ENCODE measurements around the gene SH3RF3.

SH3RF3 gene

DNA sequence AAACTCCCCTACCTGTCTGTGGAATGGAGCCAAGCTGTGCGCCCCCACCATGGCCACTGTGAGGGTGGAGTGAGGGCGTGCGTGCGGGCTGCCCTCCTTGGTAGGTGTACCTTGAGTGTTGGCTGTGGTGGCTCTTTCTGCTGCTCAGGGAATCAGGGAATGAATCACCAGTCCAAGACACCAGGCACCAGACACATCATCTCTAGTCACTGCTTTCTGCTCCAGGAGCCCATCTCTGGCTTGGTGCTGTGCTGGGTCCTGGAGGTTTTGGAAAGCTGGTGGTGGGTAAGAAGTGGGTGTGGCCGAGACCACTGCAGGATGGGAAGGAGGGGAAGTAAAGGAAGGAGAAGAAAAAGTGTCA, 274.8 kb downstream of the SH3RF3 start:
- no peak for DNase-seq (ENCODE audit: low read depth)
- no peak overlapping the region for H3K4me3 ChIP-seq (ENCODE audit: control insufficient read depth, low read depth, low read length)
- TF ChIP-seq, protein P1, sequence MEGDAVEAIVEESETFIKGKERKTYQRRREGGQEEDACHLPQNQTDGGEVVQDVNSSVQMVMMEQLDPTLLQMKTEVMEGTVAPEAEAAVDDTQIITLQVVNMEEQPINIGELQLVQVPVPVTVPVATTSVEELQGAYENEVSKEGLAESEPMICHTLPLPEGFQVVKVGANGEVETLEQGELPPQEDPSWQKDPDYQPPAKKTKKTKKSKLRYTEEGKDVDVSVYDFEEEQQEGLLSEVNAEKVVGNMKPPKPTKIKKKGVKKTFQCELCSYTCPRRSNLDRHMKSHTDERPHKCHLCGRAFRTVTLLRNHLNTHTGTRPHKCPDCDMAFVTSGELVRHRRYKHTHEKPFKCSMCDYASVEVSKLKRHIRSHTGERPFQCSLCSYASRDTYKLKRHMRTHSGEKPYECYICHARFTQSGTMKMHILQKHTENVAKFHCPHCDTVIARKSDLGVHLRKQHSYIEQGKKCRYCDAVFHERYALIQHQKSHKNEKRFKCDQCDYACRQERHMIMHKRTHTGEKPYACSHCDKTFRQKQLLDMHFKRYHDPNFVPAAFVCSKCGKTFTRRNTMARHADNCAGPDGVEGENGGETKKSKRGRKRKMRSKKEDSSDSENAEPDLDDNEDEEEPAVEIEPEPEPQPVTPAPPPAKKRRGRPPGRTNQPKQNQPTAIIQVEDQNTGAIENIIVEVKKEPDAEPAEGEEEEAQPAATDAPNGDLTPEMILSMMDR (IDR thresholded peaks at IDR 0.05; ENCODE audit: control insufficient read depth, insufficient read depth, low read depth, low read length, missing control alignments) = no peak

GRCh38 chr2:109404681-109405080, 275.7 kb downstream of the SH3RF3 start:
- no peak for DNase-seq (ENCODE audit: low read depth)
- no peak overlapping the region for H3K4me3 ChIP-seq (ENCODE audit: control insufficient read depth, low read depth, low read length)
- TF ChIP-seq, protein P1 (IDR thresholded peaks at IDR 0.05; ENCODE audit: control insufficient read depth, insufficient read depth, low read depth, low read length, missing control alignments) = no peak

DNA sequence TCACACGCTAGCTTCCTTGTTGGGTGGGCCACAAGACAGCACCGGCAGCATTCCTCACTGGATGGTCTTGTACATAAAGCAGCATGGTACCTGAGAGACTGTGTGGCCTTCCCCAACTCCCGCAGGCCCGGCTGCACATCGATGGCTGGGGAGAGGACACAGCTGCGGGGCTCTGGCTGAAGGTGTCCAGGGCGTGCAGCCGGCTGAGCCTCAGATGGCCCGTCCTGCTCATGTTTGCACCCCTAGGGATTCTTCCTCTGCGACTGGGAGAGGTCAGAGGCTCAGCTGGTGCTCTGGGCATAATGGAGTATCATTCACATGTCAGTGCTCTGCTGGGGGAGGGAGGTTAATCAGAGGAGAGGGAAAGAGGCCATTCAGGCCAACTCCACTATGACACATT, 276.9 kb downstream of the SH3RF3 start:
- no peak overlapping the region for H3K4me3 ChIP-seq (ENCODE audit: control insufficient read depth, low read depth, low read length)
- TF ChIP-seq, protein P1 (IDR thresholded peaks at IDR 0.05; ENCODE audit: control insufficient read depth, insufficient read depth, low read depth, low read length, missing control alignments) = no peak
- DNase-seq (ENCODE audit: low read depth) = no peak

GRCh38 chr2:109406301-109406700, 277.3 kb downstream of the SH3RF3 start:
- no peak overlapping the region for H3K4me3 ChIP-seq (ENCODE audit: control insufficient read depth, low read depth, low read length)
- no peak for DNase-seq (ENCODE audit: low read depth)
- TF ChIP-seq, protein P1 (IDR thresholded peaks at IDR 0.05; ENCODE audit: control insufficient read depth, insufficient read depth, low read depth, low read length, missing control alignments) = no peak

DNA sequence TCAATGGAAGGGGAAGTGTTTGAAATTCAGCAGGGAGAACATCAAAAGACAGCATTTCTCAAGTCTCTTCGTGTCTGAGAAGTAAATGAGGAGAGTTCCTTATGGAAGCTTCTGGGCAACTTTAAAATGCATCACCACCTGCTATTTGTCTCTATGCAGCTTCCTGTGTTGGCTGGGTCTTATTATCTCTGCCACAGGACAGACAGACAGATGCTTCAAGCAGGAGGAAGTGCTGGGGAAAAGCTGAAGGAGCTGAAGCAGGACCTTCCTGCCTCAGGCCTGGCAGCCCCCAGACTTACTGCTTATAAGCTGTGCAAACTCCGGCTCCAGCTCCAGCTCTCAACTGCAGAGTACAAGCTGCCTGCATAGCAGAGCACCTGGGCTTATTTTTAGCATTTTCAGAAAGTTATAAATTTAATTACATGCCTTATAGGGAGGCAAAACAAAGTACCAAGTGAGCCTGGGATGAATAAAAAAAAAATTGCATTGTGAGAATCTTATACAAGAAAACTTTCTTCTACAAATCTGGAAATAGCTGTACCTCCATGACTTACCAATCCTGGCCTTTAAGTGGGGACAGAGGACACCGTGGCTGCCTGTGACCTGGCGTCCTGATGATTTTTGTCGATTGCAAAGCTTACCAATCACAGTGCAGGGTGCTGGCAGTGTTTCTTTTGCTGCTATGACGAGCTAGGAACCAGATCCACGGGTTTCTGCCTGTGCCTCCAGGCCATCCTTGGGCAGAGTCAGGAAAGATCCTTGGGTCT, 278.5 kb downstream of the SH3RF3 start:
- TF ChIP-seq, protein P1 (IDR thresholded peaks at IDR 0.05; ENCODE audit: control insufficient read depth, insufficient read depth, low read depth, low read length, missing control alignments) = no peak
- no peak for DNase-seq (ENCODE audit: low read depth)
- H3K4me3 ChIP-seq (ENCODE audit: control insufficient read depth, low read depth, low read length) = no peak overlapping the region

- DNase-seq (ENCODE audit: low read depth) = no peak
- TF ChIP-seq, protein P1 (IDR thresholded peaks at IDR 0.05; ENCODE audit: control insufficient read depth, insufficient read depth, low read depth, low read length, missing control alignments) = no peak
- H3K4me3 ChIP-seq (ENCODE audit: control insufficient read depth, low read depth, low read length) = no peak overlapping the region
Observed at GRCh38 chr2:109408043-109408335, 279.0 kb downstream of the SH3RF3 start.
